Effector memory CD4-positive, alpha-beta T cell (primary cell): ENCODE data around the gene ERCC2.

ENCODE experiments used
- DNase-seq, 3 donors: peaks; one replicate each; pipeline ENCODE4 v3.0.0-alpha.2; 2020
- H3K27ac ChIP-seq: 2 replicates; pipeline ENCODE4 v1.7.0; 2013; ENCODE audit warnings: mild to moderate bottlenecking, low read length, moderate library complexity; ENCODE audit not compliant: insufficient read depth, poor library complexity, severe bottlenecking
- H3K27me3 ChIP-seq: replicated peaks from 2 replicates; pipeline ENCODE4 v1.7.0; 2013; ENCODE audit warnings: mild to moderate bottlenecking, low read length; ENCODE audit not compliant: insufficient read depth, control insufficient read depth, poor library complexity, severe bottlenecking
- H3K36me3 ChIP-seq: 2 replicates; pipeline ENCODE4 v1.7.0; 2013; ENCODE audit warnings: mild to moderate bottlenecking, low read length, moderate library complexity; ENCODE audit not compliant: control insufficient read depth, insufficient read depth
- H3K4me1 ChIP-seq: 2 replicates; pipeline ENCODE4 v1.7.0; 2013; ENCODE audit warnings: low read length, mild to moderate bottlenecking; ENCODE audit not compliant: control insufficient read depth, insufficient read depth, poor library complexity, severe bottlenecking
- H3K4me3 ChIP-seq: 2 replicates; pipeline ENCODE4 v1.7.0; 2013; ENCODE audit warnings: low read length, low read depth, mild to moderate bottlenecking; ENCODE audit not compliant: insufficient read depth, poor library complexity, severe bottlenecking
- H3K9me3 ChIP-seq: 2 replicates; pipeline ENCODE4 v1.7.0; 2013; ENCODE audit warnings: mild to moderate bottlenecking, low read length, moderate library complexity; ENCODE audit not compliant: control insufficient read depth

ERCC2 gene

GRCh38 chr19:45305007-45305406 lies 65.4 kb downstream of the ERCC2 start:
- H3K4me1 ChIP-seq: no peaks in the 10 kb centered on the region
- H3K27ac ChIP-seq: no peak overlapping the region
- no peaks in the 10 kb centered on the region for H3K36me3 ChIP-seq
- no peak for DNase-seq
- H3K4me3 ChIP-seq: no peak overlapping the region
- no peaks in the 10 kb centered on the region for H3K27me3 ChIP-seq
- no peaks in the 10 kb centered on the region for H3K9me3 ChIP-seq

GRCh38 chr19:45304141-45304926 lies 66.0 kb downstream of the ERCC2 start:
- no peaks in the 10 kb centered on the region for H3K9me3 ChIP-seq
- H3K27ac ChIP-seq: no peak overlapping the region
- no peaks in the 10 kb centered on the region for H3K4me1 ChIP-seq
- no peaks in the 10 kb centered on the region for H3K36me3 ChIP-seq
- H3K27me3 ChIP-seq: no peaks in the 10 kb centered on the region
- H3K4me3 ChIP-seq: no peak overlapping the region
- DNase-seq: no peak

GRCh38 chr19:45303269-45304060 lies 66.9 kb downstream of the ERCC2 start:
- Histone ChIP-seq H3K4me3 (no peak overlapping the region), H3K9me3 (no peaks in the 10 kb centered on the region), H3K27me3 (no peaks in the 10 kb centered on the region), H3K27ac (no peak overlapping the region), H3K36me3 (no peaks in the 10 kb centered on the region), H3K4me1 (no peaks in the 10 kb centered on the region)
- no peak for DNase-seq

- H3K27ac ChIP-seq: no peak overlapping the region
- no peaks in the 10 kb centered on the region for H3K36me3 ChIP-seq
These were observed 68.0 kb downstream of the ERCC2 start for GRCh38 chr19:45302416-45302815.

More at GRCh38 chr19:45302416-45302815, 68.0 kb downstream of the ERCC2 start:
- DNase-seq: no peak
- Histone ChIP-seq H3K4me1 (no peaks in the 10 kb centered on the region), H3K9me3 (no peaks in the 10 kb centered on the region), H3K27me3 (no peaks in the 10 kb centered on the region), H3K4me3 (no peak overlapping the region)
